HPDE6-E6E7 (cell line): ENCODE data around the gene SMURF1.
"Not testable (repeated sequence)": the region's sequence is repeated elsewhere in the genome, so short reads cannot be mapped to it uniquely, and the experiment has no call there.

Source experiments
- DNase-seq: peaks from one replicate; pipeline ENCODE4 v3.0.0; 2011; ENCODE audit warnings: missing footprints; ENCODE audit errors: extremely low spot score

SMURF1 gene

DNA sequence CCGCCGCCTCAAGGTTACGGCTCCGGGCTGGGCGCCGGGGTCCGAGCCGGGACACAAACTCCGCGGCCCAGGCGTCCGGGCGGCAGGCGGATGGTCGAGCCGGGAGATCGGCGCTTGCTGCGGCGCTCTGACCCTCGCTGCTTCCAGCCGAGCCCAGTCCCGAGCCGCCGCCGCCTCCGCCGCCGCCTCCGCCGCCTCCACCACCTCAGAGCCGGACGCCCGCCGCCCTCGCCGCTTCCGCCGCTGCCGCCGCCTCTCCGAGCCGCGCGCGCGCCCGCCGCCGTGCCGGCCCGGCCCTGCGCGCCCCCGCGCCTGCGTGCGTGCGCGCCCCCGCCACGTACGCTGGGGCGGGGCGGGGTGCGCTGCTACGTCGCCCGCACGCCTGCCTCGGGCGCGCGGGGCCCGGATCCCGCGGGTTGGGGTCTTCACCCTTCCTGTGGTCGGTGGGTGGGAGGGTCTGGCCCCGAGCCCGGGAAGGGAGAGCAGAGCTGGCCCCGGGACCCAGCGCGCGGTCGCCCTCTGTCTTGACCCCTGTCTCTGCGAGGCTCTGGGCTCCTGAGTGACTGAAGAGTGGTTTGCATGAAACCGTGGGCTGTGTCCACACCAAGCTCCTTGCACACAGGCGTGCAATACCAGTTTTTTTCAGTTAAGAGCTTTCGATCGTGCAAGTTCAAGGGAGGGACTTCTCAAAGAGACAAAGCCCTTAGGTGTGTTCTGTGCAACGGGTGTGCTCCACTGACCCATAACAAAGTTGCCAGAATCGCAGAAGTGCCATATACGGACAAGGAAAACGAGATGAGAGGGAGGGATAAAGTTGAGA lies at the start of gene SMURF1:
Gene SMURF1, minus strand, starts transcription at position 256 of the 820 bp plus-strand sequence. CDS start 328 bp downstream, outside the sequence.
- DNase-seq, result no peak

DNA sequence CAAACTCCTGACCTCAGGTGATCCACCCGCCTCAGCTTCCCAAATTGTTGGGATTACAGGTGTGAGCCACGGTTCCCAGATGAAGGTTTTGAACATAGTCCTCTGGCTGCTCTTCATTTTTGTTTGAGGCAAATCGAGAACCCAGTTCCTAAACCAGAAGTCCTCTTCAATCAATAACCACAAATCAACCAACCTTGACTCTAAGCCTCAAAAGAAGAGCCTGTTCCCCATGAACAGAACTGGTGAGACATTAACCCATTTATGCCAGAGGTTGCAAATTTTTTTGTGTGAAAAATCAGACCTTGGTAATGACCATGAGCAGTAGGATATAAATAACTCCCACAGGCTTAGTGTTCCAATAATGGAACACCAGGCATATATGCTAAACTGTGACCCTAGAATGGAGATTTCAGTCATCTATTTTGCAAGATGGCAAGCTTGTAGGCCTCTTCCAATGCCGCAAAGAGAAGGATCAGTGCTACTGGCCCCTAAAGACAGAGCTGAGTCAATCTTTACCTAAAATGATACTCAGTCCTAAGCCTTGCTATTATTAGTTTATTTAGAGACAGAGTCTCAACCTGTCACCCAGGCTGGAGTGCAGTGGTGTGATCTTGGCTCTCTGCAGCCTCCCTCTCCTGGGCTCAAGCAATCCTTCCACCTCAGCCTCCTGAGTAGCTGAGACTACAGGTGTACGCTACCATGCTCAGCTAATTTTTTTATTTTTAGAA lies 48.1 kb upstream of the SMURF1 start:
- no peak for DNase-seq

GRCh38 chr7:99190359-99191009 lies 46.6 kb upstream of the SMURF1 start:
- no peak for DNase-seq

- no peak for DNase-seq
Observed at GRCh38 chr7:99189222-99189621, 45.3 kb upstream of the SMURF1 start.

DNA sequence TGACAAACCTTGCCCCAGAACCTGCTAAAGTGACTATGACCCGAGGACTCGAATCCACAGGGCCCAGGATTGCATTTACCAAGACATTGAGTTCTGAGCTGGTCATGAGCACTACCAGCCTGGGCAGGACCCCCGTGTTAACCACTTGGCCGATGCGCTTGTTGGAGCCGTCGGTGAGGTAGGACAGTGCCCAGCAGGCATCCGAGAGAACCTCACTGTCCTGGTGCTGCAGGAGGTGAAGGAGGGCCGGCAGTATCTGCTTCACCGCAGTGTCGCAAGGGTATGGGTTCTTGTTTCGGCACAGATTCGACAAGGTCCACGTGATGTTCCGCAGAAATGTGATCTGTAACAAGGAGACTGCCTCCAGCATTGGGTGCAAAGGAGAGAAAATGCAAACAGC lies 44.3 kb upstream of the SMURF1 start:
- DNase-seq, result no peak

GRCh38 chr7:99184532-99185218 lies 40.8 kb upstream of the SMURF1 start:
- DNase-seq, result no peak

GRCh38 chr7:99180067-99180650 lies 36.3 kb upstream of the SMURF1 start:
- no peak for DNase-seq

DNA sequence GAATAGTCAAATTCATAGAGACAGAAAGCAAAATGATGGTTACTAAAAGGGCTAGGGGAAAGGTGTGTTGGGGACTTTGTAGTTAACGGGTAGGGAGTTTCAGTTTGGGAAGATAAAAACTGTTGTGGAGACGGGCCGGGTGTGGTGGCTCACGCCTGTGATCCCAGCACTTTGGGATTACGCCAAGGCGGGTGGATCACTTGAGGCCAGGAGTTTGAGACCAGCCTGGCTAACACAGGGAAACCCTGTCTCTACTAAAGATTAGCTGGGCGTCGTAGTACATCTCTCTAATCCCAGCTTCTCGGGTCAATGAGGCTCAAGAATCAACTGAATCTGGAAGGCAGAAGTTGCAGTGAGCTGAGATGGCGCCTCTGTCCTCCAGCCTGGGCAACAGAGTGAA lies 33.3 kb upstream of the SMURF1 start:
- no peak for DNase-seq

DNA sequence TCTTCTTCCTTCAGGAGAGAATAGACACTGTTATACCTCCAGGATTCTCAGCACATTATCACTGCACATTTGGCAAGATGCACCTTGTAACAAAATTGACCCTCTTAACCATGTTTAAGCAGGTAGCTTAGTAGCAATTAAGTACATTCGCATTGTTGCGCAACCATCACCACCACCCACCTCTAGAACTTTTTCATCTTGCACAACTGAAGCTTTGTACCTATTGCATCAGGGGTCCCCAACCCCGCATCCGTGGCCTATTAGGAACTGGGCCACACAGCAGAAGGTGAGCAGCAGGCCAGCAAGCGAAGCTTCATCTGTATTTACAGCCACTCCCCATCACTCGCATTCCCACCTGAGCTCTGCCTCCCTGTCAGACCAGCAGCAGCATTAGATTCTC lies 29.9 kb upstream of the SMURF1 start:
- no peak for DNase-seq

GRCh38 chr7:99171731-99172130 lies 27.8 kb upstream of the SMURF1 start:
- no peak for DNase-seq

GRCh38 chr7:99170730-99171074 lies 26.8 kb upstream of the SMURF1 start:
- DNase-seq, result no peak

DNA sequence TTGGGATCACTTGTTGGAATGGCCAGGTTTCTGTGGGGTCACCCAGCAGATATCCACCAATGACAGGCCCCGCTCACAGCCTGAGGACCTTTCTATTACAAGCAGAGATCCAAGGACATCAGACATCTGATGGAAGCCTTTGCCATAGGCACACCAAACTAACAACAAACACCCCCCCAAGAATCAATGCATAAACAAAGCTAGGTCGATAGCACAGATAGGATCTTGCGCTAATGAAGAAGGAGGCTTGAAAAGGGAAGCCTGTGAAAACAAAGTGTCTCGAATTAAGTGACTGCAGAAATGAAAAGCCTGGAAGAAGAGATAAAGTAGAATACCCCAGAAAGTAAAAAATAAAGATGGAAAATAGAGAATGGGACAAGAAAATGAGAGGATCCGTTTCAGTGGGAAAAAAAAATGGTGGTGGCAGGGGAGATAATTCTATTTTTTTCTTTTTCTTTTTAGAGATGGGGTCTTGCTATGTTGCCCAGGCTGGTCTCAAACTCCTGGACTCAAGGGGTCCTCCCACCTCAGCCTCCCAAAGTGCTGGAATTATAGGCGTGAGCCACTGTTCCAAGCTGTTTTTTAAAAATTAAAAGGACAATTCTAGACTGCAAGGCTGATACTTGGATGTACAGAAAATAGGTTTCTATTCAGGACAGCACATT lies 26.3 kb upstream of the SMURF1 start:
- DNase-seq, result no peak

DNA sequence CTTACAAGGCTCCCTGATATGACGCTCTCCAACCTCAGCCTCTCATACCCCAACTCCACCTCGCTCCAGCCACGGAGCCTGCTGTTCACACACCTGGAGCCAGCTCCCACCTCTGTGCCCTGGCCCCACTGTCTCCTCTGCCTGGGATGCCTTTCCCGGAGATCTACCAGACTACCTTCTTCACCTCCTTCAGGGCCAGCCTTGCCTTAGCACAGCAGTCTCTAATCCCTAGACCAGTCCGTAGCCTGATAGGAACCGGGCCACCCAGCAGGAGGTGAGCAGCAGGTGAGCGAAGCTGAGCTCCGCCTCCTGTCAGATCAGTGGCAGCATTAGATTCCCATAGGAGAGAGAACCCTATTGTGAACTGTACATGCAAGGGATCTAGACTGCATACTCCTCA lies 23.2 kb upstream of the SMURF1 start:
- DNase-seq, result no peak

DNA sequence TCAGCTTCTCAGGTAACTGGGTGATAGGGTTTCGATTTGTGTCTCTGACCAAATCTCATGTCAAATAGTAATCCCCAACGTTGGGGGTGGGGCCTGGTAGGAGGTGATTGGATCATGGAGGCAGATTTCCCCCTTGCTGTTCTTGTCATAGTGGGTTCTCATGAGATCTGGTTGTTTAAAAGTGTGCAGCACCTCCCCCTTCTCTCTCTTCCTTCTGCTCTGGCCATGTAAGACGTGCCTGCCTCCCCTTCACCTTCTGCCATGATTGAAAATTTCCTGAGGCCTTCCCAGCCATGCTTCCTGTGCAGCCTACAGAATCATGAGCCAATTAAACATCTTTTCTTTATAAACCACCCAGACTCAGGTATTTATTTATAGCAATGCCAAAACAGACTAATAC lies 21.9 kb upstream of the SMURF1 start:
- no peak for DNase-seq

GRCh38 chr7:99163669-99164068 lies 19.8 kb upstream of the SMURF1 start:
- not testable (repeated sequence) for DNase-seq

- DNase-seq, result no peak
Observed at GRCh38 chr7:99156649-99157048, 12.7 kb upstream of the SMURF1 start.

DNA sequence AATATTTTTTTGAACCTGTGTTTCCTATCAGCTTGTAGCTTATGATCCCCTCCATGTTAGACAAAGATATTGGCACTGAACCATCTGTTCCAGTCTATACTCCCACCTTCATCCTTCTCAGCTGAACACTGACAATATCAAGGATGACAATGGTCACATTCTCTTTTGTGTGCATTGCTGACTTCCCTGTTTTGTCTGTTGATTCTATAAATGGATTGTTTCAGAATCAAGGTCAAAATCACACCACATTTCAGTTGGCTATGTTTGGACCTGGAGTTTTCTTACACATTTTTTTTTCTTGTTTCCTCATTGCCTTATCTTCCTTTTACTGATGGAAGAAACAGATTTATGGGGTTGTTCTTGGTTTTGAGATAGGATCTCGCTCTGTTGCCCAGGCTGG lies 11.3 kb upstream of the SMURF1 start:
- DNase-seq, result no peak

- no peak for DNase-seq
Observed at GRCh38 chr7:99146979-99147378, 3.1 kb upstream of the SMURF1 start.

DNA sequence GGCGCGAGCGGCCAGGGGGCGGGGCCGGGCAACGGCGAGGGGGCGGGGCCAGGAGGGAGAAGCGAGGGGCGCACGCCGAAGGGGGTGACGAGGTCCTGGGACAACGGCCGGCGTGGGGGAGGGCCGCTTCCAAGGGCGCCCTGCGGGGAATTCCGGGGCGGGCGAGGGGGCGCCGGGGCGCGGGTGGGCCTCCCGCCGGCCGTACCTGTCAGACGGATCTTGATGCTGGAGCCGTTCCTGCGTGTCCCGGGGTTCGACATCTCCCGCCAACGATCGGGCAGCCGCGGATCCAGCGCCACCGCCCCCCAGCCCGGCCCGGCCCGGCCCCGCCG lies 421 bp downstream of the SMURF1 start:
- DNase-seq, result no peak

- peak; percentile 73 for DNase-seq
Observed at GRCh38 chr7:99142727-99143520, 984 bp downstream of the SMURF1 start.
